HCT116 (cell line): ENCODE measurements around the gene GSG1L. TPM values are rescaled to one million over a fixed set of nuclear protein-coding genes. Genes with fewer than 3 reads are reported as not detected.

Experiments
- ATAC-seq: fragments of 200-7000 bp; cut with Tn5 transposase; 2 replicates; pipeline ENCODE4 v1.9.1; 2020; ENCODE audit warnings: mild to moderate bottlenecking, moderate library complexity
- BruUV-seq: library from RNA; stranded (reverse); fragments of 400-500 nt; replicated peaks from 2 replicates; lab custom pipeline; 2021; lab: Mats Ljungman, UMichigan
- CTCF ChIA-PET: fragments of 300-600 bp; sonication (Branson Sonifier 250); formaldehyde crosslinking; loops from one replicate; lab custom pipeline; 2021; ENCODE audit warnings: antibody characterized with exemption; lab: Charles Lee
- POLR2A ChIA-PET: fragments of 300-600, 350-600 bp; sonication (Branson Sonifier 250); formaldehyde crosslinking; loops from one replicate; lab custom pipeline; 2021; ENCODE audit warnings: antibody characterized with exemption; lab: Charles Lee
- RAD21 ChIA-PET, 2 experiments: fragments of 300-600 bp; sonication (Branson Sonifier 250); formaldehyde crosslinking; loops; one replicate each; lab custom pipeline; 2023; ENCODE audit warnings: low total read pairs in 2 of 2; ENCODE audit not compliant: uncharacterized antibody in 2 of 2, unreplicated experiment in 2 of 2, low non-redundant PET in 1 of 2; lab: Charles Lee
- DNase-seq: peaks from one replicate; pipeline ENCODE4 v3.0.0-alpha.2; 2010; ENCODE audit warnings: low read depth, low spot score
- H2AFZ ChIP-seq: fragments of 200-600 bp; shearing (Covaris generic), sonication (generic); 2 replicates; pipeline ENCODE4 v1.6.1; 2017; ENCODE audit warnings: low read depth, mixed run types, mixed read lengths, antibody characterized with exemption, low read length; ENCODE audit not compliant: poor library complexity, severe bottlenecking
- H3K27ac ChIP-seq: 2 replicates; pipeline ENCODE4 v1.5.1; 2012; ENCODE audit warnings: low read depth, low read length
- H3K27me3 ChIP-seq: fragments of 200-600 bp; sonication (generic); 2 replicates; pipeline ENCODE4 v1.6.1; 2016; ENCODE audit warnings: mixed run types, low read length, mixed read lengths; ENCODE audit not compliant: insufficient read depth
- H3K36me3 ChIP-seq, 2 experiments: fragments of 200-500 bp in 1 of 2; fragments of 200-600 bp in 1 of 2; sonication (Bioruptor generic) in 1 of 2; sonication (generic) in 1 of 2; 2 replicates each; pipeline versions ENCODE4 v1.5.1 to v1.6.1; 2014 to 2016; ENCODE audit warnings: low read length in 2 of 2, inconsistent platforms in 1 of 2, mixed read lengths in 1 of 2, mixed run types in 1 of 2; ENCODE audit not compliant: insufficient read depth in 2 of 2, control insufficient read depth in 1 of 2
- H3K4me1 ChIP-seq, 2 experiments: fragments of 200-600 bp in 1 of 2; sonication (generic) in 1 of 2; 2 replicates each; pipeline versions ENCODE4 v1.5.1 to v1.6.1; 2012 to 2017; ENCODE audit warnings: low read length in 2 of 2, inconsistent platforms in 1 of 2, mild to moderate bottlenecking in 1 of 2, mixed read lengths in 1 of 2, mixed run types in 1 of 2, moderate library complexity in 1 of 2; ENCODE audit not compliant: insufficient read depth in 2 of 2, control insufficient read depth in 1 of 2
- H3K4me2 ChIP-seq: fragments of 200-600 bp; sonication (generic); 2 replicates; pipeline ENCODE4 v1.6.1; 2017; ENCODE audit warnings: mixed run types, low read length, mixed read lengths
- H3K4me3 ChIP-seq, 2 experiments: fragments of 200-600 bp in 1 of 2; sonication (generic) in 1 of 2; replicated peaks in 1 of 2; 2 replicates each; pipeline ENCODE4 v1.5.1; 2011 to 2016; ENCODE audit warnings: low read length in 2 of 2, control low read depth in 1 of 2, low read depth in 1 of 2, mild to moderate bottlenecking in 1 of 2, mixed read lengths in 1 of 2, mixed run types in 1 of 2
- H3K79me2 ChIP-seq: fragments of 200-600 bp; sonication (generic); 2 replicates; pipeline ENCODE4 v1.6.1; 2017; ENCODE audit warnings: mild to moderate bottlenecking, mixed run types, low read length, moderate library complexity, mixed read lengths; ENCODE audit not compliant: insufficient read depth
- H3K9ac ChIP-seq: fragments of 200-600 bp; sonication (generic); 2 replicates; pipeline ENCODE4 v1.6.1; 2016; ENCODE audit warnings: low read length, mixed read lengths
- H3K9me2 ChIP-seq: fragments of 200-600 bp; sonication (generic), shearing (Covaris generic); 2 replicates; pipeline ENCODE4 v1.6.1; 2017; ENCODE audit warnings: mixed run types, mild to moderate bottlenecking, moderate library complexity; ENCODE audit not compliant: insufficient read depth
- H3K9me3 ChIP-seq, 2 experiments: fragments of 200-500 bp in 1 of 2; fragments of 200-600 bp in 1 of 2; sonication (Bioruptor generic) in 1 of 2; sonication (generic) in 1 of 2; 2 replicates each; pipeline ENCODE4 v1.6.1; 2014 to 2017; ENCODE audit warnings: low read length in 2 of 2, mixed read lengths in 2 of 2, inconsistent platforms in 1 of 2, low read depth in 1 of 2, mild to moderate bottlenecking in 1 of 2, mixed run types in 1 of 2, moderate library complexity in 1 of 2; ENCODE audit not compliant: control insufficient read depth in 1 of 2, insufficient read depth in 1 of 2
- H4K20me1 ChIP-seq: fragments of 200-600 bp; sonication (generic), shearing (Covaris generic); 2 replicates; pipeline ENCODE4 v1.6.1; 2017; ENCODE audit warnings: mixed run types, mild to moderate bottlenecking, moderate library complexity; ENCODE audit not compliant: insufficient read depth
- ATF3 ChIP-seq: IDR thresholded peaks from 2 replicates; pipeline ENCODE4 v1.6.1; 2012
- CBX3 ChIP-seq: IDR thresholded peaks from 2 replicates; pipeline ENCODE4 v1.6.1; 2012; ENCODE audit warnings: low read depth
- CEBPB ChIP-seq: IDR thresholded peaks from 2 replicates; pipeline ENCODE4 v1.6.1; 2012; ENCODE audit warnings: low read depth
- CTCF ChIP-seq, 3 experiments: fragments of 200-600 bp in 1 of 3; sonication (generic) in 1 of 3; IDR thresholded peaks in 2 of 3; conservative IDR thresholded peaks in 1 of 3; 2 replicates each; pipeline ENCODE4 v1.5.1; 2012 to 2017; ENCODE audit warnings: low read depth in 2 of 3, low read length in 2 of 3, antibody characterized with exemption in 1 of 3, borderline replicate concordance in 1 of 3, control low read depth in 1 of 3, mild to moderate bottlenecking in 1 of 3, mixed read lengths in 1 of 3, mixed run types in 1 of 3, moderate library complexity in 1 of 3; ENCODE audit not compliant: insufficient read depth in 1 of 3
- EGR1 ChIP-seq: IDR thresholded peaks from 2 replicates; pipeline ENCODE4 v1.6.1; 2012; ENCODE audit warnings: low read depth
- ELF1 ChIP-seq: IDR thresholded peaks from 2 replicates; pipeline ENCODE4 v1.6.1; 2012; ENCODE audit warnings: low read depth, borderline replicate concordance
- EZH2 ChIP-seq: fragments of 200-600 bp; sonication (generic); IDR thresholded peaks from 2 replicates; pipeline ENCODE4 v1.6.1; 2017; ENCODE audit warnings: antibody characterized with exemption, mixed run types
- EZH2phosphoT487 ChIP-seq: fragments of 200-600 bp; IDR thresholded peaks from 2 replicates; pipeline ENCODE4 v1.6.1; 2018; ENCODE audit warnings: antibody characterized with exemption, borderline replicate concordance
- POLR2A ChIP-seq: IDR thresholded peaks from 2 replicates; pipeline ENCODE4 v1.7.0; 2011; ENCODE audit warnings: borderline replicate concordance; ENCODE audit not compliant: insufficient read depth, insufficient read length; ENCODE audit errors: extremely low read depth
- POLR2AphosphoS5 ChIP-seq: IDR thresholded peaks from 2 replicates; pipeline ENCODE4 v1.6.1; 2011; ENCODE audit warnings: mild to moderate bottlenecking, low read depth, low read length, moderate library complexity
- REST ChIP-seq: IDR thresholded peaks from 2 replicates; pipeline ENCODE4 v1.6.1; 2012; ENCODE audit warnings: low read depth
- SIN3A ChIP-seq: IDR thresholded peaks from 2 replicates; pipeline ENCODE4 v1.6.1; 2012; ENCODE audit warnings: low read depth
- SRF ChIP-seq: IDR thresholded peaks from 2 replicates; pipeline ENCODE4 v1.6.1; 2012; ENCODE audit warnings: low read depth
- TCF7L2 ChIP-seq: IDR thresholded peaks from 2 replicates; pipeline ENCODE4 v1.7.0; 2011; ENCODE audit warnings: borderline replicate concordance, inconsistent platforms; ENCODE audit not compliant: insufficient read depth, insufficient read length; ENCODE audit errors: extremely low read depth
- intact Hi-C: fragments of 100-400 bp; cut with micrococcal nuclease; formaldehyde crosslinking; loops from 2 replicates; pipeline ENCODE4 v1.10.0; 2022
- total RNA-seq: library from RNA; stranded (reverse); gene quantifications from one replicate; pipeline ENCODE4 v1.2.1, GENCODE V29; 2021; ENCODE audit not compliant: unreplicated experiment

Gene GSG1L
- total RNA-seq, 1 experiment from 2014 or later, result not detected

GRCh38 chr16:28039493-28039892 is 24.0 kb downstream of the GSG1L start:
- CTCF ChIA-PET, result no interaction called here

More at GRCh38 chr16:28039493-28039892, 24.0 kb downstream of the GSG1L start:
- RAD21 ChIA-PET, result no interaction called here
- no peaks in the 10 kb centered on the region for H4K20me1 ChIP-seq
- TF ChIP-seq EZH2phosphoT487 (no peak), ATF3 (no peak), CTCF (IDR thresholded peaks at IDR 0.05 in 2 of 3, conservative IDR thresholded peaks at IDR 0.05 in 1 of 3; ENCODE audit: borderline replicate concordance in 1 of 3, insufficient read depth in 1 of 3, low read depth in 2 of 3, low read length in 2 of 3) (no peak), REST (no peak), ELF1 (no peak), POLR2AphosphoS5 (no peak), POLR2A (no peak), CEBPB (no peak), TCF7L2 (no peak), EZH2 (no peak), SIN3A (no peak), CBX3 (no peak), SRF (no peak), EGR1 (no peak)
- TF ChIP-seq, all 23 proteins: peak for 0
- DNase-seq (no peak), ATAC-seq (no peak)
- no TSS peak for BruUV-seq
- Histone ChIP-seq H3K27me3 (peaks cover 28% of the 10 kb centered on the region), H3K9me3 (no peaks in the 10 kb centered on the region), H3K4me2 (no peak overlapping the region), H3K9ac (no peak overlapping the region), H3K4me1 (no peaks in the 10 kb centered on the region), H3K79me2 (no peaks in the 10 kb centered on the region), H3K9me2 (no peaks in the 10 kb centered on the region), H2AFZ (no peak overlapping the region), H3K27ac (no peak overlapping the region), H3K36me3 (no peaks in the 10 kb centered on the region), H3K4me3 (no peak overlapping the region)
- intact Hi-C loops, result no loop called here
- POLR2A ChIA-PET, result no interaction called here
